ENCODE measurements around the gene GTF2F2. TPM values are rescaled to one million over a fixed set of nuclear protein-coding genes. Genes with fewer than 3 reads are reported as not detected.

Gene GTF2F2
- total RNA-seq, 1 donor from 2014 or later = 29.5 TPM

DNA sequence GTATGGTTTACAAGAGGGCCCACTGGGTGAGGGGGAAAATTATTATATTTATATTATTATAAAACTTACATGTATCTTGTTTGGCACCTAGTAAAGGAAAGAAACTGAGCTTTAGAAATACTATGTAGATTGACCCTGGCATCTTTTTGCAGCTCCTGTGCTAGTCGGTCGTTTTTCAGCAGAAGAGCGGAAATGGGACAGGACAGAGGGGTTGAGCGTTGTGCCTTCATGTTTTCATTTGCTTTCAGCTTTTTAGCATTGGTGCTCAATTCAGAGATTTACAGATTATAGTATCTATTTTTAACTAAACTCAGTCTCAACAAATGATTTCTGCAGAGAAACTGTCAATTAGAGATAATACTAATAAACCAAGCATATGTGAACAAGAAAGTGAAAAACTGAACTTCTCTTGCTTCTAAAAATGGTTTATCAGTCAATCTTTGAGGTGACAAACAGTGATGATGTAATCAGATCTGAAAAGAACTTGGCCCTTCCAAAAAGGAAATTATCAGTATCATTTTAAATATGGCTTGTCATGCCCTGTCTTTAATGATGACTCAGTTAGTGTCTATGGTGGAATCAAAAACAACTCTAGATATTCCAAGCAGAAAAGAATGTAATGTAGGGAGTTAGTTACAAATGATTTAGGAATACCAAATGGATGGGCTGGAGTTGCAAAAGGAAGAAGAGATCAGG is 137.5 kb downstream of the GTF2F2 start:
- TF ChIP-seq, protein P1, sequence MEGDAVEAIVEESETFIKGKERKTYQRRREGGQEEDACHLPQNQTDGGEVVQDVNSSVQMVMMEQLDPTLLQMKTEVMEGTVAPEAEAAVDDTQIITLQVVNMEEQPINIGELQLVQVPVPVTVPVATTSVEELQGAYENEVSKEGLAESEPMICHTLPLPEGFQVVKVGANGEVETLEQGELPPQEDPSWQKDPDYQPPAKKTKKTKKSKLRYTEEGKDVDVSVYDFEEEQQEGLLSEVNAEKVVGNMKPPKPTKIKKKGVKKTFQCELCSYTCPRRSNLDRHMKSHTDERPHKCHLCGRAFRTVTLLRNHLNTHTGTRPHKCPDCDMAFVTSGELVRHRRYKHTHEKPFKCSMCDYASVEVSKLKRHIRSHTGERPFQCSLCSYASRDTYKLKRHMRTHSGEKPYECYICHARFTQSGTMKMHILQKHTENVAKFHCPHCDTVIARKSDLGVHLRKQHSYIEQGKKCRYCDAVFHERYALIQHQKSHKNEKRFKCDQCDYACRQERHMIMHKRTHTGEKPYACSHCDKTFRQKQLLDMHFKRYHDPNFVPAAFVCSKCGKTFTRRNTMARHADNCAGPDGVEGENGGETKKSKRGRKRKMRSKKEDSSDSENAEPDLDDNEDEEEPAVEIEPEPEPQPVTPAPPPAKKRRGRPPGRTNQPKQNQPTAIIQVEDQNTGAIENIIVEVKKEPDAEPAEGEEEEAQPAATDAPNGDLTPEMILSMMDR (IDR thresholded peaks at IDR 0.05; ENCODE audit: insufficient read depth, low read length, poor library complexity, severe bottlenecking) = no peak
- DNase-seq (ENCODE audit: low read depth) = no peak
- Histone ChIP-seq H3K36me3 (ENCODE audit: control insufficient read depth, insufficient read depth, low read length) (no peaks in the 10 kb centered on the region), H3K4me3 (ENCODE audit: low read depth, low read length) (no peak overlapping the region), H3K27me3 (ENCODE audit: control insufficient read depth, insufficient read depth, low read length) (no peaks in the 10 kb centered on the region)

DNA sequence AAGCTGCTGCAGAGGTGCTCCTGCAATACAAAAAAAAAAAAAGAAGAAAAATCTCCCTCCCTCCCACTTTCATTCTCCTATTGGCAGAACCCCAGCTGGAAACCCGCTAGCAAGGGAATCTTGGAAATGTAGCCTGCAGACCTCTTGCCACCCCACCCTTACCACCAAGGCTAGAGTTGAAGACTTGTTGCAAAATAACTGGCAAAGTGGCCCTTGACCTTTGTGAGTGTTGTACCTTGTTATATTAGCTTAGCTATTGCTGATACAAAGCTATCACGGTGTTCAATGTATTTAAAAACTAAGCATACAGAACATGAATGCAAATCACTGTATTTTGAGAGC is 138.0 kb downstream of the GTF2F2 start:
- Histone ChIP-seq H3K36me3 (ENCODE audit: control insufficient read depth, insufficient read depth, low read length) (no peaks in the 10 kb centered on the region), H3K4me3 (ENCODE audit: low read depth, low read length) (no peak overlapping the region), H3K27me3 (ENCODE audit: control insufficient read depth, insufficient read depth, low read length) (no peaks in the 10 kb centered on the region)
- no peak for DNase-seq (ENCODE audit: low read depth)
- TF ChIP-seq, protein P1 (IDR thresholded peaks at IDR 0.05; ENCODE audit: insufficient read depth, low read length, poor library complexity, severe bottlenecking) = no peak

DNA sequence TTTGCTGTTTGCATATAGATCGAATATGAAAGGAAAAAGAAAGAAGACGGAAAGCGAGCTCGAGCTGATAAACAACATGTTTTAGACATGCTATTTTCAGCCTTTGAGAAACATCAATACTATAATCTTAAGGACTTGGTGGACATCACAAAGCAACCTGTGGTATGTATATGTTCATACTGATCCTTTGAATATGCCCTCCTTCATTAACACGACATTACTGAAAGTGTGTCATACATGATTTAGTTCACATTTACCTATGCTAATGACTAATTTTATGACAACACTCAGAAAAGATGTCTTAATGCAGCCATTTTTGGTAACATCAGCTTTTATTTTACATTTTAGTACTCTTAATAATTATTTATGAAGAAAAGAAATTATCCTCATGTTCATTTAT is 146.9 kb downstream of the GTF2F2 start:
- Histone ChIP-seq H3K36me3 (ENCODE audit: control insufficient read depth, insufficient read depth, low read length) (no peaks in the 10 kb centered on the region), H3K4me3 (ENCODE audit: low read depth, low read length) (no peak overlapping the region), H3K27me3 (ENCODE audit: control insufficient read depth, insufficient read depth, low read length) (no peaks in the 10 kb centered on the region)
- no peak for DNase-seq (ENCODE audit: low read depth)
- TF ChIP-seq, protein P1 (IDR thresholded peaks at IDR 0.05; ENCODE audit: insufficient read depth, low read length, poor library complexity, severe bottlenecking) = no peak

DNA sequence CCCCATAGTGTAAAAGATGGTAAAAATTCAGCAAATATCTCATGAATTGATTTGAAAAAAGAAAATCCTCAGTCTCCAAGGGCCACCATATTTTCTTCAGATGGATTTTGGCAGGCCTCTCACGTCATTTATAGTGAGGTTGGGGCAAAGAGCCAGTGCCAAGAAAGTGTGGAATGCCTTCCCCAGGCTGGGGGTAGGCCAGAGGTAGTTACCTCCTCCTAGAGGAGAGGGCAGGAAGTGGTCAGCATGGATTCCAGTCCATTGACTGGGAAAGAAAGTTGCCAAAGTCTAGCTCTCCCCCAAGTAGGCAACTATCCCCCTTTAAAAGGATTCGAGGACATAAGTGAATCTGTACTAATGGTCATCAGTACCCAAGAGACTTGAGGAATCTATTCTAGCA is 148.9 kb downstream of the GTF2F2 start:
- TF ChIP-seq, protein P1 (IDR thresholded peaks at IDR 0.05; ENCODE audit: insufficient read depth, low read length, poor library complexity, severe bottlenecking) = no peak
- Histone ChIP-seq H3K27me3 (ENCODE audit: control insufficient read depth, insufficient read depth, low read length) (no peaks in the 10 kb centered on the region), H3K36me3 (ENCODE audit: control insufficient read depth, insufficient read depth, low read length) (no peaks in the 10 kb centered on the region), H3K4me3 (ENCODE audit: low read depth, low read length) (no peak overlapping the region)
- DNase-seq (ENCODE audit: low read depth) = no peak

DNA sequence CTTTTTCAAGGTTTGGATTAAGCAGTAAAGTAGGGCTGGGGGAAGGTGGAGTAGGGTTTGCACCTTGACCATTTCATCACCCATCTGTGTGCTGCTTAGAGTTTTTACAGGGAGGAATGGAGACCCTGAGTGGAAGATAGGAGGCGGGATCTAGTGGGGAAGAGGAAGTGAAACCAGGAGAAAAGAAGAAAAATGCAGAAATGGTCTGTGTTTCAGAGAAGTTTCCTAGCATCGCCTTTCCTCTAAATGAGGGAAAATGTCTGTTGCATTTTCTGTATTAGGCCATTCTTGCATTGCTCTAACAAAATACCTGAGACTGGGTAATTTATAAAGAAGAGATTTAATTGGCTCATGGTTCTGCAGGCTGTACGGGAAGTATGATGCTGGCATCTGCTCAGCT is 156.6 kb downstream of the GTF2F2 start:
- no peak for DNase-seq (ENCODE audit: low read depth)
- Histone ChIP-seq H3K4me3 (ENCODE audit: low read depth, low read length) (no peak overlapping the region), H3K27me3 (ENCODE audit: control insufficient read depth, insufficient read depth, low read length) (no peaks in the 10 kb centered on the region), H3K36me3 (ENCODE audit: control insufficient read depth, insufficient read depth, low read length) (no peaks in the 10 kb centered on the region)
- TF ChIP-seq, protein P1 (IDR thresholded peaks at IDR 0.05; ENCODE audit: insufficient read depth, low read length, poor library complexity, severe bottlenecking) = no peak

DNA sequence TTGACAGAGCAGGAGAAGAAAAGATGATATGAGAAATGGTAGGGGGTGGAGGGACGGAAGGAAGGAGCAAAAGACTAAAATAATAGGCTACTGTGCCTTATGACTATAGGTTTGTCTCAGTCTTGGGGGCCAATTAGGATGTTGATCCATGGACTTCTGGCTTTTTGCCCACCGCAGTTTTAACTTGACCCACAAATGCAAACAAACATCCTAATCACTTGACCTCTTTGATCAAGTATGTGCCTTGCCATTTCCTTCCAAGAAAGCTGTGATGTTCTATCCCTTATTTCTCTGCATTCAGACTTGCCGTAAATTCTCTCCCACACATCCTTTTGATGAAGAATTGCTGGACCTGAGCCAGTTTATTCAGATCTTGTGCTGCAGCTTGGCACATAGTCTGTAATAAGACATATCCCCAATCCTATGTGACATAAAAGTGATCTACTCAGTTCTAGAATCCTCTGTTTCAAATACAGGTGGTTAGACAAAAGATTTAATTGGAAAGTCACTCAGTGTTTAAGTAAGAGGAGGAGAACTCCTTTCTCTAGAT is 157.9 kb downstream of the GTF2F2 start:
- Histone ChIP-seq H3K27me3 (ENCODE audit: control insufficient read depth, insufficient read depth, low read length) (no peaks in the 10 kb centered on the region), H3K4me3 (ENCODE audit: low read depth, low read length) (no peak overlapping the region), H3K36me3 (ENCODE audit: control insufficient read depth, insufficient read depth, low read length) (no peaks in the 10 kb centered on the region)
- TF ChIP-seq, protein P1 (IDR thresholded peaks at IDR 0.05; ENCODE audit: insufficient read depth, low read length, poor library complexity, severe bottlenecking) = no peak
- DNase-seq (ENCODE audit: low read depth) = no peak
